ENCODE measurements around the gene HEYL.

HEYL gene

GRCh38 chr1:39639305-39640130 is at the start of gene HEYL:
TSS of gene HEYL (minus strand) at chr1:39639643. CDS start at chr1:39639625, 18 bp downstream.
- DNase-seq (ENCODE audit: low read depth in 2 of 2), result peak; percentile 56 to 68

- no peak for DNase-seq (ENCODE audit: low read depth in 2 of 2)
Measured at GRCh38 chr1:39689214-39689613, 49.8 kb upstream of the HEYL start.

GRCh38 chr1:39688706-39689105 is 49.3 kb upstream of the HEYL start:
- DNase-seq (ENCODE audit: low read depth in 2 of 2), result no peak

GRCh38 chr1:39687243-39687642 is 47.8 kb upstream of the HEYL start:
- DNase-seq (ENCODE audit: low read depth in 2 of 2), result no peak

GRCh38 chr1:39685071-39685470 is 45.6 kb upstream of the HEYL start:
- DNase-seq (ENCODE audit: low read depth in 2 of 2), result no peak

- no peak for DNase-seq (ENCODE audit: low read depth in 2 of 2)
Measured at GRCh38 chr1:39684313-39684664, 44.8 kb upstream of the HEYL start.

- no peak for DNase-seq (ENCODE audit: low read depth in 2 of 2)
Measured at GRCh38 chr1:39683591-39684312, 44.3 kb upstream of the HEYL start.

- DNase-seq (ENCODE audit: low read depth in 2 of 2), result no peak
Measured at GRCh38 chr1:39681999-39682398, 42.6 kb upstream of the HEYL start.

GRCh38 chr1:39681294-39681693 is 41.9 kb upstream of the HEYL start:
- no peak for DNase-seq (ENCODE audit: low read depth in 2 of 2)

- DNase-seq (ENCODE audit: low read depth in 2 of 2), result no peak
Measured at GRCh38 chr1:39680751-39681150, 41.3 kb upstream of the HEYL start.

- DNase-seq (ENCODE audit: low read depth in 2 of 2), result no peak
Measured at GRCh38 chr1:39679821-39680220, 40.4 kb upstream of the HEYL start.

GRCh38 chr1:39678889-39679288 is 39.4 kb upstream of the HEYL start:
- no peak for DNase-seq (ENCODE audit: low read depth in 2 of 2)

- no peak for DNase-seq (ENCODE audit: low read depth in 2 of 2)
Measured at GRCh38 chr1:39677645-39678044, 38.2 kb upstream of the HEYL start.

- DNase-seq (ENCODE audit: low read depth in 2 of 2), result no peak
Measured at GRCh38 chr1:39676948-39677548, 37.6 kb upstream of the HEYL start.

GRCh38 chr1:39675220-39675619 is 35.8 kb upstream of the HEYL start:
- DNase-seq (ENCODE audit: low read depth in 2 of 2), result no peak

GRCh38 chr1:39673215-39673614 is 33.8 kb upstream of the HEYL start:
- no peak for DNase-seq (ENCODE audit: low read depth in 2 of 2)

- DNase-seq (ENCODE audit: low read depth in 2 of 2), result no peak
Measured at GRCh38 chr1:39672551-39672947, 33.1 kb upstream of the HEYL start.

- DNase-seq (ENCODE audit: low read depth in 2 of 2), result no peak
Measured at GRCh38 chr1:39671793-39672550, 32.5 kb upstream of the HEYL start, which contains the start of gene NT5C1A. TSS of gene NT5C1A (minus strand) at chr1:39672107. CDS start at chr1:39672038, 69 bp downstream.

- no peak for DNase-seq (ENCODE audit: low read depth in 2 of 2)
Measured at GRCh38 chr1:39671433-39671792, 32.0 kb upstream of the HEYL start.

GRCh38 chr1:39670689-39671088 is 31.2 kb upstream of the HEYL start:
- no peak for DNase-seq (ENCODE audit: low read depth in 2 of 2)

GRCh38 chr1:39668894-39669293 is 29.5 kb upstream of the HEYL start:
- DNase-seq (ENCODE audit: low read depth in 2 of 2), result no peak

GRCh38 chr1:39668111-39668510 is 28.7 kb upstream of the HEYL start:
- no peak for DNase-seq (ENCODE audit: low read depth in 2 of 2)

All from activated CD4-positive, alpha-beta T cell treated with anti-CD3 and anti-CD28 coated beads for 24 hours (primary cell).